GM23248 (cell line): Measurements from ENCODE around the gene FKBP10.

Experiments
- EZH2 ChIP-seq: fragments of 200-600 bp; sonication (generic); IDR thresholded peaks from 2 replicates; pipeline ENCODE4 v1.6.1; 2018; ENCODE audit warnings: antibody characterized with exemption, mild to moderate bottlenecking; ENCODE audit not compliant: insufficient read depth, poor library complexity, severe bottlenecking
- EZH2phosphoT487 ChIP-seq: fragments of 200-600 bp; sonication (generic); IDR thresholded peaks from 2 replicates; pipeline ENCODE4 v1.6.1; 2018; ENCODE audit warnings: antibody characterized with exemption, moderate library complexity, mild to moderate bottlenecking, low read depth; ENCODE audit not compliant: insufficient read depth

GRCh38 chr17:41793784-41794539, 18.8 kb upstream of the FKBP10 start:
- TF ChIP-seq EZH2, result no peak
- TF ChIP-seq EZH2phosphoT487, result no peak
